Daoy (cell line): ENCODE data around the gene C8A. TPM values are rescaled to one million over a fixed set of nuclear protein-coding genes. Genes with fewer than 3 reads are reported as not detected.

Source experiments
- DNase-seq: peaks from one replicate; pipeline ENCODE4 v3.0.0-alpha.2; 2015; ENCODE audit warnings: low read depth
- total RNA-seq: library from RNA; depleted of rRNA; stranded (reverse); fragments of >200 nt; shearing (Covaris generic); gene quantifications from 2 replicates; pipeline ENCODE4 v1.2.3, GENCODE V29; 2014

The C8A gene
- total RNA-seq, 1 experiment from 2014 or later = not detected

GRCh38 chr1:56837244-56837939 is 17.2 kb upstream of the C8A start:
- no peak for DNase-seq

GRCh38 chr1:56838759-56839158 is 15.8 kb upstream of the C8A start:
- DNase-seq = no peak

DNA sequence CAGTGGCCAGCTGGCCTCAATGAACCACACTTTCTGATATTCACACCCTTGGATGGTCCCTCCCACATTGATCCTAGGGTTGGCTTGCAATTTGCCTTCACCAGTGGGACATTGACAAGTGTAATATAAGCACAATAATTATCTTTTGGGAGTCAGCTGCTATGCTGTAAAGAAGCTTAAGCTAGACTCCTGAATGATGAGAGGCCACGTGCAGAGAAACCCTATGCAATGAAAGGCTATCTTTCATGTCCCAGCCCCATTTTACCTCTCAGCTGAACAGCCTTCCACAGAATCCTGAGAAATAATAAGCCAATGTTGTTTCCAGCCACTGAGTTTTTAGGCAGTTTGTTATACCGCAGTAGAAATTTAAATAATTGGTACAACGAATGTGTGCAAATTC is 11.1 kb upstream of the C8A start:
- DNase-seq = no peak

GRCh38 chr1:56844545-56845136 is 10.0 kb upstream of the C8A start:
- DNase-seq = no peak

DNA sequence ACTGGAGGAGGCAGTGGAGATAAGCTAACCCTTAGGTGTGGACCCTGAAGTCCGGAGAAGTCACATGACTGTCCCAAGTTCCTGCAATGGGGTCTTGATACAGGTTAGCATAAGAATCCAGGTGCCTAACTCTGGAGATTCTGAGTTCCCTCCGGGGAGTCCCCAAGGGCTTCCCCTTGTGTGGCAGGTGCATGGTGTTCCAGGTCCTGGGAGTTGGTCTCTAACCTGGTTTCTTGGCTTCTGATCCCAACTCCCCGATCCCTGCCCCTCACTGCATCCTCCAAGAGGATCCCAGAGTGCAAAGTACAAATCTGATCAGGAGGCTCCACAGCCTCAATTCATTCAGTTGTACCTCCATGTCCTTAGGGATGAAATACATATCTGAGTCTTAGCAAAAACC is 9.3 kb upstream of the C8A start:
- DNase-seq = no peak

GRCh38 chr1:56849750-56850149 is 4.8 kb upstream of the C8A start:
- DNase-seq = no peak

DNA sequence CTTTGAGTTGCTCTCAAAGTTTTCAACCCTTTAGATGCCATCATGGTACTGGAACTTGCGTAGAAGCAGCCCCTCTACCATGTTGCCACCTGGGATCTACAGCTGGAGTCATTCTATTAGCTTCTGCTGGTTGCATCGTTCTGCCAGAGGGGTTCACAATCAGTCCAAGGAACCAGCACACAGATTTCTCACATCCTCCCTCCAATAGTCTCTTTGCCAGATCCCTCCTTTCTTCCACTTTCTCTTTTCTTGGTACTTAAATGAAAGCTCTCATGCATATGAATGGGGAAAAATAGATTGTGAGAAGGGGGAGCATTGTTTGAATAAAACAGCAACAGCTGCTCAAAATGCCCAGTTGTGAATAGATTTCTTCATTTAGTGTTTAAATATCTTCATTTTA is 4.2 kb upstream of the C8A start:
- DNase-seq = no peak

GRCh38 chr1:56850922-56851321 is 3.7 kb upstream of the C8A start:
- no peak for DNase-seq

DNA sequence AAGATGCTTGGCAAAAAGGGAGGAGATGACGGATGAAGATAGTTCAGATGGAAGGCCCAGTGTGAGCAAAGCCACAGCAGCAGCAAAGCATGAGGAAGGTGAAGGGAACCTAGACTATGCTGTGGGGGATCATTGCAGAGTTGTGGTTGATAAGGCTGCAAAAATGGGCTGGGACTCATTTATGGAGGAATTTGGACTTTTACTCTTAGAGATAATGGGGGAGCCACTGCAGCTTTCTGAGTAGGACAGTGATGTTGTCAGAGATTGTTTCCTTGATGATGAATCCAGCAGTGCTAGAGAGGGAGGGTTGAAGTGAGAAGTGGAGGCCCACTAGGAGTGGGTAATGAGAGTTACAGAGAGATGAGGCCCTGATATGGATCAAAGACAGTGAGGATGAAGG is 2.1 kb upstream of the C8A start:
- no peak for DNase-seq

- DNase-seq = no peak
These were observed 593 bp downstream of the C8A start for GRCh38 chr1:56855190-56855589.

DNA sequence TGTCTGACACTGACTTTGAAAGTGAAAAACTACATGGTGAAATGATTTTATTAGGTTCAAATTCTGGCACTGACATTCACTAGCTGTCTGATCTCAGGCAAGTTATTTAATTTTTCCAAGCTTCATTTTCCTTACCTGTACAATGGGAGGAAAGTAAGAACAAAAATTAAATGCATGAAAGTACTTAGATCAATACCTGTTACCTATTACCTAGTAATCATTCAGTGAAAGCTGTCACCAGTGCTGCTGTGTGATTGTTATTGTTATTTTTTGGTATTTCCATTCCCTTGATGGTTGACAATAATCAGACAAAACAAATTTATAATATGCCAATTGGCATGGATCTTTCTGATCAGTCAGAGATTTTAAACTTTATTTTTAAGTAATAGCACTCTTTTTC is 1.6 kb downstream of the C8A start:
- DNase-seq = no peak

GRCh38 chr1:56859287-56859686 is 4.7 kb downstream of the C8A start:
- no peak for DNase-seq

DNA sequence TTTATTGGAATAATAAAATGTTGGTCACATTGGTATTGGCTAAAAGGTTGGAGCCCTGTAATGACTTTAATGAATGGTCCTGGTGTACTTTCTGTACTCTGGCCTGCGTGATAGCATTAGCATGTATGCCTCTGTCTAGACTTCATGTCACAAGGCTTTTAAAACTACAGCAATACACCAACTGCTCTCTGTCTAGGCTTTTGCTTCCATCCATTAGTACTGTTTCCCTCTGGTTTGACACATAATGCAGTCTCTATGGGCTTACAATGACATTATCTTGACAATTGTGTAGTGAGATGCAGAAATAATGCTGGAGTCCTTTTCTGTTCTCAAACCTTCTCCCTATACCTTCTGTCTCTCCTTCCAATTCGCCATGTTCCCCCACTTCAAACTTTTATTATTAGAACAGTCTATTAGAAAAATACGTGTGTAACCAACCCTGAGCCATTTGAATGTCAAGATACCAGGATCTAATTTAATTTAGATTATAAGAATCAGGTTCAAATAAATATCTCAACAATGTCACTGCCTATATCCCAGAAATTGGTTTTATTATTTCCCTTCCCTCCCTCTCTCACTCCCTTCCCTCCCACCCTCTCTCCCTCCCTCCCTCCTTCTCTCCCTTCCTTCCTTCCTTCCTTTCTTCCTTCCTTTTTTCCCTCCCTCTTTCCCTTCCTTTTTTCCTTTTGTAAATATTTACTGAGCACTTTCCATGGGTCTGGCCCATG is 8.8 kb downstream of the C8A start:
- no peak for DNase-seq

DNA sequence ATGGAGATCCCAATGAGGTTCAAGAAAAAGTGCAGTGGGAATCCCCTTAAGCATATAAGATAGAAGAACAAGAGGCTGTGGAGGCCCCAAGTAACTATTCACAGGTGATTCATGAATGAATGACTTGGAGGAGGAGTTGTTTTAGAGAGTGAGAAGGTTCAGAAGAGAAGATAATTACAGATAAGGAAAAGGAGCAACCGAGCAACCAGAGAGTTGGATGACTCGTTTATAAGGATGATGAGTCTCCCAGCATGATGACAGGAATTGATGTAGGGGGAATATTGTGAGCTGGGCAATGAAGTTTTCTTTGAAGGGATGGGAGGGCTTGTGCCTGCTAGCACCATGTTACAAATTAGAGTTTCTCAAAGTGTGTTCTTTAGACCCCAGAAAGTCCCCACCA is 9.8 kb downstream of the C8A start:
- no peak for DNase-seq

- DNase-seq = peak; percentile 43
These were observed 12.1 kb downstream of the C8A start for GRCh38 chr1:56866656-56867055.

DNA sequence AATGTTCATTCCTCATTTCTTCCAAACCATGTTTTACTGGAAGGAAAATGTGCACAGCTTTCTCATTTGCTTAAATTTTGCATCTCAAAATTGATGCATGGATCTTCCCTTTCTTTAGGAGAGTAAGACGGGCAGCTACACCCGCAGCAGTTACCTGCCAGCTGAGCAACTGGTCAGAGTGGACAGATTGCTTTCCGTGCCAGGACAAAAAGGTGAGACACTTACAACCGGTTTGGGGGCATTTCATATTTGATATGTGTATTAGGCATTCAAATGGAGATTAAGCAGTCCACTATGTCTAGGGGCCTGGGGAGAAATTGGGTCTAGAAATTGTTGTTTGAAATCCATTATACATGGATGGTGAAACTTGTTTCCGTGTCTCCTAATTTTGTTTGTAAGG is 12.9 kb downstream of the C8A start:
- DNase-seq = no peak

- DNase-seq = no peak
These were observed 14.2 kb downstream of the C8A start for GRCh38 chr1:56868761-56869160.

- no peak for DNase-seq
These were observed 18.0 kb downstream of the C8A start for GRCh38 chr1:56872597-56872996.

- DNase-seq = no peak
These were observed 18.6 kb downstream of the C8A start for GRCh38 chr1:56873213-56873612.

- DNase-seq = no peak
These were observed 20.1 kb downstream of the C8A start for GRCh38 chr1:56874689-56875088.

DNA sequence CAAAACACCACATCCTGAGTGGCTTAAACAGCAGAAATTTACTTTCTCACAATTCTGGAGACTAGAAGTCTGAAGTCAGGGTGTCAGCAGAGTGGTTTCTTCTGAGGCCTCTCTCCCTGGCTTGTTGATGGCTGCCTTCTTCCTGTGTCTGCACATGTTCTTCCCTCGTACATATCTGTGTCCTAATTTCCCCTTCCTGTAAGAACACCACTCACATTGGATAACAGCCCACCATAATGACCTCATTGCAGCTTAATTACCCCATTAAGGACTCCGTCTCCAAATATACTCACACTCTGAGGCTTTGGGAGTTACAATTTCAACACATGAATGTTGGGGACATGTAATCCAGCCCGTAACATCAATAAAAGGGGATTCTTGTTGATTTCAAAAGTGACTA is 23.4 kb downstream of the C8A start:
- DNase-seq = no peak

DNA sequence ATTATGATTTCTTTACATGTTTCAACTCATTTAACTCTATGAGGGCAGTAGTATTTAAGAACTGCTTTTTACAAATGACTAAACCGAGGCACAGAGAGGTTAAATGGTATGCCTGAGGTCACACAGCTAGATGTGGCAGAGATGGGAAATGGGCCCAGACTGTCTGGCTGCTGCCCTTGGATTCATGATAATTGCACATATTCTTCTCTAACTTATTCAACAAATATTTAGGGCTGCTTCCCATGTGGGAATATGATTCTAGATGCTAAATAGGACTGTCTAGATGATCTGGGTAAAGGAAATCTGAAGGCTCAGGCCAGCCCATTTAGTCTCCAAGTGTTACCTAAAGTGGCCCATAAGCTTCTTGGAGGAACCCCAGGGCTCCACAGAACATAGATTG is 26.2 kb downstream of the C8A start:
- DNase-seq = no peak

- no peak for DNase-seq
These were observed 26.8 kb downstream of the C8A start for GRCh38 chr1:56881417-56881816.
